ENCODE measurements around the gene IL10. TPM values are rescaled to one million over a fixed set of nuclear protein-coding genes. Genes with fewer than 3 reads are reported as not detected.

IL10 gene
- total RNA-seq, 4 donors from 2014 or later, result 0.34 to 2.3 (median 1.6) TPM

- intact Hi-C loops (cut with DNase I), result no loop called here
- no peak for DNase-seq
- H3K36me3 ChIP-seq, result peaks cover 42 to 43% of the 10 kb centered on the region in 2 donors
- H3K4me3 ChIP-seq (replicated peaks in 1 of 3), result no peak overlapping the region
- WGBS, 2 donors, result 91 to 93% methylated on average over 11 of the region's 11 CpGs
- no peaks in the 10 kb centered on the region for H3K27me3 ChIP-seq
- H3K27ac ChIP-seq, result no peak overlapping the region
- TF ChIP-seq POLR2A (IDR thresholded peaks at IDR 0.05), result no peak
- no peak for TF ChIP-seq CTCF (IDR thresholded peaks at IDR 0.05)
- peaks cover 0 to 18% of the 10 kb centered on the region in 2 donors for H3K4me1 ChIP-seq
- no peaks in the 10 kb centered on the region for H3K9me3 ChIP-seq
Observed at GRCh38 chr1:206732508-206732907, 39.8 kb downstream of the IL10 start.

GRCh38 chr1:206729507-206729906, 42.8 kb downstream of the IL10 start:
- no peak overlapping the region for H3K27ac ChIP-seq
- peaks cover 13 to 33% of the 10 kb centered on the region in 2 donors for H3K4me1 ChIP-seq
- WGBS, 2 donors, result 92 to 100% methylated on average over 3 of the region's 3 CpGs
- DNase-seq, result no peak
- intact Hi-C loops (cut with DNase I), result loop anchor here (5.0 kb wide), 1 partner anchor 183 kb away; no protein-coding TSS in a partner anchor
- no peak for TF ChIP-seq POLR2A (IDR thresholded peaks at IDR 0.05)
- TF ChIP-seq CTCF (IDR thresholded peaks at IDR 0.05), result no peak
- peaks cover 35 to 43% of the 10 kb centered on the region in 2 donors for H3K36me3 ChIP-seq
- H3K4me3 ChIP-seq (replicated peaks in 1 of 3), result no peak overlapping the region
- no peaks in the 10 kb centered on the region for H3K27me3 ChIP-seq
- H3K9me3 ChIP-seq, result no peaks in the 10 kb centered on the region

- peaks cover 18 to 37% of the 10 kb centered on the region in 2 donors for H3K4me1 ChIP-seq
- H3K27ac ChIP-seq, result no peak overlapping the region
- no peak for DNase-seq
- peaks cover 35 to 43% of the 10 kb centered on the region in 2 donors for H3K36me3 ChIP-seq
- no peak overlapping the region for H3K4me3 ChIP-seq (replicated peaks in 1 of 3)
- no peak for TF ChIP-seq CTCF (IDR thresholded peaks at IDR 0.05)
- TF ChIP-seq POLR2A (IDR thresholded peaks at IDR 0.05), result no peak
- intact Hi-C loops (cut with DNase I), result loop anchor here (5.0 kb wide), 1 partner anchor 183 kb away; no protein-coding TSS in a partner anchor
- 95 to 98% methylated on average over 6 of the region's 6 CpGs for WGBS, 2 donors
- H3K27me3 ChIP-seq, result no peaks in the 10 kb centered on the region
- no peaks in the 10 kb centered on the region for H3K9me3 ChIP-seq
Observed at GRCh38 chr1:206729050-206729449, 43.2 kb downstream of the IL10 start.

GRCh38 chr1:206728697-206728987, 43.7 kb downstream of the IL10 start:
- Histone ChIP-seq H3K9me3 (no peaks in the 10 kb centered on the region), H3K27ac (no peak overlapping the region), H3K27me3 (no peaks in the 10 kb centered on the region), H3K36me3 (peaks cover 35 to 43% of the 10 kb centered on the region in 2 donors), H3K4me3 (replicated peaks in 1 of 3) (no peak overlapping the region), H3K4me1 (peaks cover 22 to 38% of the 10 kb centered on the region in 2 donors)
- no peak for DNase-seq
- intact Hi-C loops (cut with DNase I), result loop anchor here (5.0 kb wide), 1 partner anchor 184 kb away; no protein-coding TSS in a partner anchor
- TF ChIP-seq CTCF (IDR thresholded peaks at IDR 0.05), result no peak
- no peak for TF ChIP-seq POLR2A (IDR thresholded peaks at IDR 0.05)
- 87 to 93% methylated on average over 9 of the region's 9 CpGs for WGBS, 2 donors

GRCh38 chr1:206727981-206728696, 44.2 kb downstream of the IL10 start:
- intact Hi-C loops (cut with DNase I), result loop anchor here (5.0 kb wide), 1 partner anchor 184 kb away; no protein-coding TSS in a partner anchor
- Histone ChIP-seq H3K4me1 (peaks cover 27 to 38% of the 10 kb centered on the region in 2 donors), H3K27me3 (no peaks in the 10 kb centered on the region), H3K4me3 (replicated peaks in 1 of 3) (no peak overlapping the region), H3K27ac (no peak overlapping the region), H3K9me3 (no peaks in the 10 kb centered on the region), H3K36me3 (peaks cover 30 to 40% of the 10 kb centered on the region in 2 donors)
- no peak for TF ChIP-seq POLR2A (IDR thresholded peaks at IDR 0.05)
- no peak for TF ChIP-seq CTCF (IDR thresholded peaks at IDR 0.05)
- DNase-seq, result no peak
- 84 to 90% methylated on average over 8 of the region's 8 CpGs for WGBS, 2 donors
